T1000 (cell line): ENCODE measurements around the gene ANKRD53.

Experiments used
- DNase-seq: peaks from one replicate; lab custom pipeline; 2025; ENCODE audit warnings: mixed read lengths; lab: John Stamatoyannopoulos, UW

ANKRD53 gene, protein sequence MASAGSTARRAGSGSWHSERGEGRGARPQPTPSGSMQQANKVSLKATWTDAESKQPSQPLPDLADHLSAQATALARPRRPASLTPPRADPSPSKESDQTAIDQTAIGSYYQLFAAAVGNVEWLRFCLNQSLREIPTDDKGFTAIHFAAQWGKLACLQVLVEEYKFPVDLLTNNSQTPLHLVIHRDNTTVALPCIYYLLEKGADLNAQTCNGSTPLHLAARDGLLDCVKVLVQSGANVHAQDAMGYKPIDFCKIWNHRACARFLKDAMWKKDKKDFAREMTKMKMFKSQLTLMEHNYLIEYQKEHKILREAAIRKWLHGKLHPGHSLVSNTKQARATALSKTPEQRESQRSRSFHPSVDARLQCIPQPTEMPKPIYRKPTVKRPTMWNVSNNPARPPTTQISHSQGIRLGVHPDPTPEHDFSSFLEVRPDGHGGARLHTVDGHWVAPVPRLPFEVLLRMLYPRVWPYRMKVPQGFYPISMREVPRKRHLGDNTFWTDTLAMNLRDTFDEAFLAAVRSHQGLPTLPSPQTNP

DNA sequence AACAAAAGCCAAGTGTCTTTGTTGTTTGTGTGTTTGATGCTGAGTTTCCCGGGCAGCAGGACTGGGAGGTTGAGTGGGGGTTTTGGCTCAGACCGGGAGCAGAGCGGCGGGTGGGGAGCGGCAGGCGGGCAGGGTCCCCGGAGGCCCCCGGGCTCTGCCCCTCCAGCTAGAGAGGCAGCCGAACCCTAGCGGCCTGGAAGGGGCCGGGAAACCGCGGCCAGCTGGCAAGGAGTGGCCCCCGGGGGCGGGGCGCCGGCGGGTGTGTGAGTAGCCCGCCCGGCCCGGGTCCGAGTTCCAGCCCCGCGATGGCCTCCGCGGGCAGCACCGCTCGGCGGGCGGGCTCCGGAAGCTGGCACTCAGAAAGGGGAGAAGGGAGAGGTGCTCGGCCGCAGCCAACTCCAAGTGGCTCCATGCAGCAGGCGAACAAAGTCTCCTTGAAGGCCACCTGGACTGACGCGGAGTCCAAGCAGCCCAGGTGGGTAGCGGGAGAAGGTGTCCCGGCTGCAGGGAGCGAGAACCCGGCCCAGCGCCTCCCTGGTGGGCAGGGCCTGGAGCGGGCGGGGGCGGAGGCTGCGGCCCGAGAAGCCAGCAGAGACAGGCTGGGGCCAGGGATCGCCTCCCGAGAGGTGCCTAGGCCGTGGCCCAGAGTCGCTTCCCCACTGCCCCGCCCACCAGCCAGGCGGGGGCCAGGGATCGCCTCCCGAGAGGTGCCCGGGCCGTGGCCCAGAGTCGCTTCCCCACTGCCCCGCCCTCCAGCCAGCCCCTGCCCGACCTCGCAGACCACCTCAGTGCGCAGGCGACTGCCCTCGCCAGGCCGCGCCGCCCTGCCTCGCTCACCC lies at the start of gene ANKRD53:
ANKRD53 (plus strand) TSS at position 290 of the 839 bp plus-strand sequence; CDS start at position 306, 16 bp downstream.
- no peak for DNase-seq

DNA sequence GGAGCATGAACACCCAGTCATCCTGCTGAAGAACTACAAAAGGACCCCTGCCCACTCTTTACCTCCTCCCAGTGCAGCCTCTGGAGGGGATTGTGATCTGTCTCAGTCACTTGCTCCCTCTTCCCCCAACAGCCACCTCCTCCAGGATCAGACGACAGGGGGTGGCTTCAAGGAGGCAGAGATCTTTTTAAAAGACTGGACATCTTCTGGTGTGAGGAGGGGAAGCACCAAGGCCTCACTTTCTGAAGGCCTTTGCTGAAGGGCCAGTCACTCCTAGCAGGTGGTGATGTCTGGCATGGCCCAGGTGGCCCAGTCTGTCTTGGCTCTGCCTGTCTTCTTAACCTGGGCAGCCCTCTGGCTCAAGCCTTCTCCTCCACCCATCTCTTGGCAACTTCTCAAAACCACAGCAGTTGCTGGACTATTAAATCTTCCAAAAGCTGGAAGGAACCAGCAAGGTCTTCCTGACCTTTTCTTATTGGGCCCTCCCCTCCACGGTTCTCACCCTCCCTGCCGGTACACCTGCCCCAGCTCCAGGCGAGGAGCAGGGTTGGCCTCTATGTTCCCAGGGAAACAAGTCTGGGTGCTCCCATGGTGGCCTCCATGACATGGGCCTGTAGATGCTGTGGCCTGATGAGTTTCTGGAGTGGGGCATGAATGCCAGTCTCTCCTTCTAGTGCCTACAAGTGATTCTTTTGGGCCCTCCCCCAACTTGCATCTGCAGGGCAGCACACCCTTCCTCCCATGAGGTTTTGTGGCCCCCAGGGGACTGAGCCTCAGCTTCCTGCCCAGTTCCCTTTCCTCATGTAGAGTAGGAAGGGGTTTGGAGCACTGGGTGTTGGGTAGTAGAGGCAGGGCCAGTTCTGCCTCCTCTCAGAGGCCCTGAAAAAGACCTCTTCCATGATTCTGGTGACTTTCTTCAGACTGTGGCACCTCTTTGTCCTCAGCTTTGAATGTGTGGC lies 47.8 kb upstream of the ANKRD53 start:
- DNase-seq, result no peak

DNA sequence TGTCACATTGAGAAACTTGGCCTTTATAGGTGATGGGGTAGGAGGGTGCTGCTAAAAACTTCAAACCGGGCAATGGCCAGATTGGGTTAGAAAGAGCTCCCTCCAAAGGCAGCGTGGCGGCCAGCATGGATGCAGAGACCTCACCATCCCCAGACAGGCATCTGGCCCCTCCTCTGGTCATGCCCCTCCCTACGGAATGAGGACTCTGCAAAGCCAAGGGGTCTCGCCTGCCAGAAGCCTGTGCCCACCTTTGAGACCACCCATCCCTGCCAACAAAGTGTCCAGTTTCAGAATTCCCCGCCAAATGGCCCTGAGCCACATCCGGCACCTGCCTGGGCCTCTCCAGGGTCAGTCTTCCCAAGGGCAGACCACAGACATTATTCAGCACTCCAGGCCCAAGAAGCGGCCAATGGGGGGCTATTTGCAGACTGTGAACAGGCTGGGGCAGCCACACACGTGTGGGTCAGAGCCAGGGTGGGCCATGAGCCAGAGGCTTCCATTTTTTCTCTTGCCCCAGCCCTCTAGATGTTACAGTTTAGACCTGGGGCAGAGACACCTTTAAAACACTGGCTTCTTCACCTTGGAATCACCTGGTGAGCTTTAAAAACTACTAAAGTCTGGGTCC lies 46.9 kb upstream of the ANKRD53 start:
- no peak for DNase-seq

DNA sequence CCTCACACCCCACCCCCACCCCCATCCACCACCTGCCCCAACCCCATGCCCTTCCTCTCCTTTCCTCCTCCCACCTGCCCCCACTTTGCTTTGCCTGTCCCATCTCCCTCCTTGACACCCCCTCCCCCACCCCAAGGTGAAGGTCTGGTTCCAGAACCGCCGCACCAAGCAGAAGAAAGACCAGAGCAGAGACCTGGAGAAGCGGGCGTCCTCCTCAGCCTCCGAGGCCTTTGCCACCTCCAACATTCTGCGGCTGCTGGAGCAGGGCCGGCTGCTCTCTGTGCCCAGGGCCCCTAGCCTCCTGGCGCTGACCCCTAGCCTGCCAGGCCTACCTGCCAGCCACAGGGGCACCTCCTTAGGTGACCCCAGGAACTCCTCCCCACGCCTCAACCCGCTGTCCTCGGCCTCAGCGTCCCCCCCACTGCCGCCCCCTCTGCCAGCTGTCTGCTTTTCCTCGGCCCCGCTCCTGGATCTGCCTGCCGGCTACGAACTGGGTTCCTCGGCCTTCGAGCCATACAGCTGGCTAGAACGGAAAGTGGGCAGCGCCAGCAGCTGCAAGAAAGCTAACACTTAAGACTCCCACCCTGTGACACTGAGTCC lies 45.7 kb upstream of the ANKRD53 start:
- no peak for DNase-seq

DNA sequence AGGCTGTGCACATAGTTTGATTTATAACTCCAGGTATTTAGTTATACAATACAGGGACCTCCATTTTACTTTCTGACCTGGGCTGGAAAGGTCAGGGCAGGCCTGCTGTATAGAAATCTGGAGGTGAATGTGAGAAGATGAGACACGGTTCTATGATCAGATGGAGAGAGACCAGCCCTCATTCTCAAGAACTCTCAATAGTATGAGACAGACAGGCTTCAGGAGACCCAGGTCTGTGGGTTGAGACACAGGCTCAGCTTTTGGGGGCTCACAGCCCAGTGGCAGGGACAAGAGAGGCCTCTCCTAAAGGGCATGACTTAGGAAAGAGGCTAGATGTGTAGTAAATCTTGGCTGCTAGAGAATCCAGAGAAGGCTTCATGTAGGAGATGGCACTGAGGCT lies 43.4 kb upstream of the ANKRD53 start:
- DNase-seq, result no peak

DNA sequence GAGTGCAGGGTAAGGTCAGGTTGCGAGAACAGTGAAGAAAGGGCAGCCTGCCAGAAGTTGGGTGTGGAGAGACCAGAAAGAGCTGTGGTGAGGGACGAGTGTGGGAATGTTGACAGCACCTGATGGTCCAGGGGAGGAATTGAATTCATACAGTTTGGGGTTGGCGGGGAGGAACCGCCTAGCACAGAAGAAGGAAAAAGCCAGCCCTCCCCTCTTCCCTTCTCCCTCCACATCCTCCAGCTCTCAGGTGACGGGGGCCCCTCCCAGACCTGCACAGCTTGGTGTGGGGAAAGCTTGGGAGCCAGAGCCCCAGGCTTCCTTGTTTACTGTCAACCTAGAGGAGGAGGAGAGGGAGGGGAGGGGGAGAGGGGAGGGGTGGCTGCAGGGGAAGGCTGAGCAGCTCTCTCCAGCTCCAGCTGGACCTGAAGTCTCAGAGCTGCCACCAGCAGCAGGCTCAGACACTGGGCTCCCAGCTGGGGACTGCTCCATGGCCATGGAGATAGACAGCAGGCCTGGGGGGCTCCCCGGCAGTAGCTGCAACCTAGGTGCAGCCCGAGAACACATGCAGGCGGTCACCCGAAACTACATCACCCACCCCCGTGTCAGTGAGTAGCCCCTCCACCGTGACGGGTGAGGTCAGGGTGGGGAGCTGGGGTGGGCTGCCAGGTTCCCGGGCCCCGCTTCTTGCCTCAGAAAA lies 42.8 kb upstream of the ANKRD53 start, which contains the start of gene ATP6V1B1:
ATP6V1B1 (plus strand) TSS at position 433 of the 697 bp plus-strand sequence; CDS start at position 488, 55 bp downstream.
- no peak for DNase-seq

DNA sequence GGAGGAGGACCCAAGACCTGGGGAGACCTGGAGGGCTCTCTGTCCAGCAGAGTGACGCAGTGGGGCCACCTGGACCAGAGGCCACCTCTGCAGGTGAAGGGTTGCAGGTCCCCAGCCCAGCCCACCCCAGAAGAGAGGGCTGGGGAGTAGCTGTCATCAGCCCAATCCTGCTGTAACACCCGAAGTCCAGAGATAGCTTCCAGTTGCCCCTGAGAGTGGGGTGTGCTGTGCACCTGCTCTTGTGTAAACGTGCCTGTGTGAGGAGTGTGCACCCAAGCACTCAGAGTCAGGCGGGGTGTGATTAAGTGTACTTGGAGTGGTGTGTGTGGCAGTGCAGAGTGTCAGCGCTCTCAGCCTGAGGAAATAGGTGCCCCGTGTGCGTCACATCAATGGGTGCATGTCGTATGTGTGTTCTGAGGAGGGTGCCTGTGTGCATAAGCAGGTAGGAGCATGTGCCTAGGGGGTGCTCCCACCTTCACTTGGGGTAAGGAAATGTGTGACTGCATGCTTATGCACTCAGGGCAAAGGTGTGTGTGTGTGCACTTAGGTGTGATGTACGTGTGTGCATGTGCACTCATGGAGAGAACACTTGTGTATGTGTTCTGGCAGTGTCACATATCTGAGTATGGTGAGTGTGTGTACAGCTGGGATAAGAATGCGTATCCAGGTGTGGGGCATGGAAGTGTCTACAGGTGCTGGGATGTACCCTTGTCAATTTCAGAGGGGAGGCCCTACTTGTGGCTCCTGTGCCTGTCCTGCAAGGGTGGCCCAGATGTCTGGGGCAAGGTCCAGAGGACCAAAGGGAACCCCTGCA lies 42.1 kb upstream of the ANKRD53 start:
- no peak for DNase-seq

DNA sequence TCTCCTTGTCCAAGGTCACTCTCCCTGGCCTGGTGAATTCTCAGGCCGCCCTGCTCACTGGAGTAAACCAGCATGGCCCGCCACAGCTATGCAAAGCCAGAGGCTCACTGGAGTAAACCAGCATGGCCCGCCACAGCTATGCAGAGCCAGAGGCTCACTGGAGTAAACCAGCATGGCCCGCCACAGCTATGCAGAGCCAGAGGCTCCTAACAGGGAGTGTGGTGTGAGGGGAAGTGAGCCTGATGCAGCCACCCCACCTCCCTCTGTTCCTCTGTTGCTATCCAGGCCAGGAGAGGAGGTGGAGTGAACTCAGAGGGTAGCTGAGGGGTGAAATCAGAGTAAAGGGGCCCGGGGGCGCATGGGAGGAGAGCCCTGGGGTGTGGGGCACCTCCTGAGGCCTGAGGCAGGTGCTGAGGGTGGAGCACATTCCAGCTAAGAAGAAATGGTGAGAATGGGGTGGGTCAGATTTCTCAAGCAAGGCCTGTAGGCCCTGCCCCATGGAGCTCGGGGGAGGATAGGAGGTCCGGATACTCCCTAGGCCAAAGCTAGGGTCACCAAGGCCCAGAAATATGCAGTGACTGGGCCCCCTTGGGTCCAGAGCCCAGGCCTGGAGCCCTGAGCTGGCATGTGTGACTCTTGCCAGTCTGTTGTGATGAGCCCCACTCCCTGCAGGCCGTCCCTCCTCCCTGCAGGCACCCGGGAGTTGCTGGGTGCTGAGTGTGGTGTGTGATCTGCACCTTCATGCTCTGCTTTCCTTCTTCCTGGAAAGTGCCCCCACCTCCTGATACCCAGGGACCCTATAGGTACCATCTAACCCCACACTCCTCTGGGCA lies 41.2 kb upstream of the ANKRD53 start:
- DNase-seq, result no peak

DNA sequence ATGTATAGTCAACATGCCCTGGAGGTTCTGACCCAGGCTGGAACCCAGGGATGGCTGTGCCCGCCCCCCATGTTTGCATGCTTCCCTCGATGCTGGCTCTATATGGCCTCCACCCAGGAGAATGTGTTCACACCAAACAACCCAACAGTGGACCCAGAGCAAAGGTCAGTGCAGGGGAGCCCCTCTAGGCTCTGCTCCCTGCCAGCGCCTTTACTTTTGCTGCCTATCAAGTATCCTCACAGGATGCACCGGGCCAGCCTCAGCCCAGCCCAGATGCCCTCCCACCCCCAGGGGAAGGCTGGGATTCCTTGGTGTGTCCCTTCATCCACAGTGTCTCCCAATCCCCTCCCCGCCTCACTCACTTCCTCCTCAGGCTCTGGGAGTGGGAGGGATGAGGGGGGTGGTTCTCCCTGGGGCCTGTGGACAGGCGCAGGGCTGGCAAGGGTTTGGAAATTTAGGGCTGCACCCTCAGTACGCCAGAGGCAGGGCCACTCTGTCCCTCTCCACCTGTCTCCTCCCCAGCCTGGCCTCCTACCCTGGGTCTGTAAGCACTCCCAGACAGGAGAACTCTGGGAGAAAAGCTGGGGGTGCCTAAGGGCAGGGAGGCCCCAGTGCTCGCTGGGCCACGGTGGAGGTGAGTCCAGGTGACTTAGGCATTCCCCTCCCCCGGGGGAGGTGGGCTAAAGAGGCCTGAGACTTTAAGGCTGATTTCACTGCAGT lies 40.4 kb upstream of the ANKRD53 start:
- DNase-seq, result no peak

DNA sequence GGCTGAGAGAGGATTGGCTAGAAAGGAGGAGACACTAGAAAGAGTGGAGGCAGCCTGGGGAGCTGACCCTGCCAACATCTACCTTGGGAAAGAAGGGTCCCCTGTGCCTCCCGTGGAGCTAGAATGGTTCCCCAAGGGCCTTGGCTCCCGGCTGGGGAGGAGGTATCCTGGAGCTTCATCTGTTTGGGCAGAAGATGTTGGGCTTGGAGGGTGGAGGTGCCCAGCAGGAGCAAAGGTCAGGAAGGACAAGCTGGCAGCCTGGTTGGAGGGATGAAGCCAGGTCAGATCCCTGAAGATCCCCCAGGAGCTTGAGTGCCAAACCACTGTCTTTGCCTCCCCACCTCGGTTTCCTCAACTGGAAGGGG lies 39.9 kb upstream of the ANKRD53 start:
- DNase-seq, result no peak

DNA sequence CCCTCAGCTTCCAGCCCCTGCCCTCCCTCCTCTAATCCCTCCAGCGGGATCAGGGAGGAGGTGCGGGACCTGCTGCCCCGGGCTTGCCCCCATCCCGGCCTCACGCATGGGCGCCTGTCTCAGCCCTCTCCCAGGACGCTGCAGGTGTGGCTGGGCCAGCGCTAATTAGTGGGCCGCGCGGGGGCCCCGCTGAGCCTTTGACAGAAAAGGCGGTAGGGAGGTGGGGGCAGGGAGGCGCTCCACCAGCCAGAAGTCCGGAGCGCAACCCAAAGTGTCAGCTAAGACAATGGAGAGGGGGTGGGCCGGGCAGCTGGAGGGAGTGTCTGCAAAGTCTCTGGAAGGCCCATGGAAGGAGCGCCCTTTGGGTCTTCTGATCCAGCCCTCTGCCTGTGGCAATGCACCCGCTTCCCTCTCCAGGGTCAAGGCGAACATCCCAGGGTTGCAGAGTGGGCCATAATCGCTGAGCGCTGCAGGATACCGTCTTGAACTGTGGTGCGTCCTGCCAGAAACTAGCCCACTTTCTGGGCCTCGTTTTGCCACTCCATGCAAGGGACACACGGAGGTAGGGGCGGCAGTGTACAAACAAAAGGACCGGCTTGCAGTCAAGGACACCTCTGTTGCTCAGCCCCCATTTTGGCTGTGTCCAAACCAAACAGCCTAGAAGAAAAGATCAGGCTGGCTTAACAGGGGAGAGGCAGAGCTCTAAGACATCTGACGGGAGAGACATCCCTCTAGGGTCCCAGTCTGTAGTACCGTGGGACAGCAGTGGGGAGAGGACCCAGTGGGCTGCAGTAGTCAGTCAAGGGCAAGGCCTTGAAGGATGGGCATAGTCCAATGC lies 39.2 kb upstream of the ANKRD53 start:
- DNase-seq, result no peak

DNA sequence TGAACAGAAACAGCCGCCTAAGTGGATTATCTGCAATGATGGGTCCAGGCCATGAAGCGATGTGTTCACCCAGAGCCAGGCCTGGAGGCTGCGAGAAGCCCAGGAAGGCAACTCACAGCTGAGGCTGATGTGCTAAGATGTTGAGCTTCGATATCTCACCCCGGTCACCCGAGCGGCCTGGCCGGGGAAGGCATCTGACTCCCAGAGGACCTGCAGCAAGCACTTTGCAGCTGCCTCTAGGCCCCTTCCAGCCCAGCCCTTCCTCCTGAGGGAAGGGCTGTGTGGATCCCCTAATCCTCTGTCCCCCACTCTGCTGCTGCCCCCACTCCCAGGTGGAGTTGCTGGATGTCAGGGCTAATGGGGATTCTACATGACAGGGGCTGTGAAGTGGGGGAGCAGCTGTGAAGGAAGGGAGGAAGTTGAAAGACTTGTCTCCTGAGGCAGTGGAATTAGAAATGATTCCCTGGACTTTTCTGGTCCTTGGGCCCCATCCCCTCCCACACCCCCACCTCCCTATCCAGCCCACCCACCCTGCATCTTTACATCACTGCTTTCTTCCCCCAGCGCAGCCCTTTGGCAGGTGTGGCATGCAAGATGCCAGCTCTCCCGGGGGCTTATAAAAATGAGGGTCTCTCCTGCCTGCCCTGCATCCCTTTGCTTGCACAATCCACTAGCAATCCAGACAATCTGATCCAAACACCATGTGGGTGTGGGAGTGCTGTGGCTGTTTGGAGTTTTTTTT lies 38.4 kb upstream of the ANKRD53 start:
- no peak for DNase-seq

DNA sequence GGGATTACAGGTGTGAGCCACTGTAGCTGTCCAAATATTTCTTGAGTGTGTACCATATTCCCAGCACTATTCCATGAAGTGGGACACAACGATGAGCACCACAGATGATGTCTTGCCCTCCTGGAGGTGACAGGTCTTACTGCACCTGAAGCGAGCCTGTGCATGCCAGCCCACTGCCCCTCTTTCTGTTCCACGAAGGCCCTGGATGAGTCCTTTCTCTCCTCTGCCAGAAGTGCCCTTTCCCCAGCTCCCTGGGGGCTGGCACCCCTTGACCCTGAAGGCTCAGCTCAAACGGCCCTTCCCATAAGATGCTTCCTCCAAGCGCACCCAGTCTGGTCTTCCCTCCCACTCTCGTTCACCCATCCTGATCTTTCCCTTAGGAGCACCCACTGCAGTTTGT lies 37.2 kb upstream of the ANKRD53 start:
- no peak for DNase-seq

DNA sequence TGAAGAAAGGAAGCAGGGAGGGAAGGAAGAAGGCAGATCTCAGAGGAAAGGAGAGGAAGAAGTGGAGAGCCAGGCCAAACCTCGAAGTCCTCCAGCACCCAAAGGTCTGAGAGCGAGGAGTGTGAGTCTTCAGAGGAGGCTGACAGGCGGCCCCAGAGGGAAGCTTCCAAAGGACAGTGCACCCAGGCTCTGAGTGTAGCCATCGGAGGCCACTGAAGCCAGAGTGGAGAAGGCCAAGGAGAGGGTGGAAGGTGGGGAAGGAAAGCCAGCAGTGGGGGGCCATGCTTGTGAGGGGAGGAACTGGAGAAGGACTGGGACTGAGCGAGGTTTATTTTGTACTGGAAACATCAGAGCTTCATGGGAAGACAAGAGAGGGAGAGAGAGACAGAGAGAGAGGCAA lies 36.7 kb upstream of the ANKRD53 start:
- no peak for DNase-seq

DNA sequence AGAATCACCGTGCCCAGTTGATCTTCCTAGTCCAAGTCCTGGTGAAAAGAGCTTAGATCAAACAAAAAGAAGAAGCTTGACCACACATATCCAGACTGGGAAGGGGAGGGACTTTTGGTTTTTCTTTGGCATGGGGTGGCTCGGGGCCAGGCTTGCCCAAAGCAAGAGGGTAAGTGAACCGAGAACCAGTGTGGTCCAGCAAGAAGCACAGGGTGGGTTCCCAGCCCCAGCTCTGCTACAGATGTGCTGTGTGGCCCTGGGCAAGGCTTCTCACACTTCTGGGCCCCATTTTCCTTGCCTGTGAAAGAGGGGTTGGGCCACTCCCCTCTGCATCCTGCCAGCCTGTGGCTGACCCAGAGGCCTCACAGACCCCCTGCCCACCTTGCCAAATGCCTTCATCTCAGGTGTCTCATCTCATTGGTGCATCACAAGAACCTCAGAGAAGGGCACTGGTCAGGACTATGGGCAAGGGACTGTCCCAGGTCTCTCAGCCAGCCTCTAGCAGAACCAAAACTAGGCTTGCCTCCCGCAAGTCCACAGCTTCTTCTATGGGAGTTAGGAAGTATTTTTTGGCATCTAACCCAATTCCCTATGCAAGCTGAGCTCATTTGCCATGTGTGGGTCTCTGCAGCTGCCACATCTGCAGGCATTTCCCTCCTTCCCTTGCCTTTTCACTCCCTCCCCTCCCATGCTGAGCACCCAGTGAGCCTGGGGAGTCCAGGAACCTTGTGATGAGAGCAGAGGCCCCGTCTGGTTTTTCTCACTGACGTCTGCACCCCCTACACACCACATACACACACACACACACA lies 35.8 kb upstream of the ANKRD53 start:
- DNase-seq, result no peak
